D721Med (cell line): ENCODE measurements around the gene UNC5C.

Experiments used
- DNase-seq: peaks from one replicate; pipeline ENCODE4 v3.0.0; 2011; ENCODE audit warnings: low spot score; ENCODE audit not compliant: insufficient read length
- FAIRE-seq: peaks from 2 replicates; lab custom pipeline; 2011; peaks lifted over from hg19 to GRCh38; lab: Jason Lieb, UNC
- CTCF ChIP-seq: IDR thresholded peaks from 2 replicates; pipeline ENCODE4 v1.5.1; 2012; ENCODE audit warnings: mild to moderate bottlenecking, control low read depth; ENCODE audit not compliant: insufficient read depth; ENCODE audit errors: missing control alignments

Gene UNC5C

DNA sequence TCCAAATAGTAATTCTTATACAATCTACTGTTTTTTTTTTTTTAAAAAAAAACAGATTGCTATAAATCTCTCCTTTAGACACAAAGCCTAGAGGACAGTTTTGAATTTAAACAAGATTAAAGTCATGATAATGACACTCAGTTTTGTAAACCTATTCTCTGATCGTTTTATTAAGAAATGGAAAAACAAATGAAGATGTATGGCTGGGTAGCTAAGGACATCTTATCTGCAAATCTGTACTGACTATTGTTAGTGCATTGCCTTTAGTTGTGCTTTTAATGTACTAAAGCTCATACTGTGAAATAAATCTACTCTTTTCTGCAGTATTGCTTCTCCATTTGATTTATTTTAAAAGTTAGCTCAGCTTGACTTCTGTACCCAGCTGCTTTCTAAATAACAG lies 155.0 kb downstream of the UNC5C start:
- FAIRE-seq (peak; percentile 11), DNase-seq (no peak)
- TF ChIP-seq CTCF: no peak

- no peak for TF ChIP-seq CTCF
- FAIRE-seq: peak; percentile 55
- no peak for DNase-seq
Observed at GRCh38 chr4:95388911-95389310, 159.9 kb downstream of the UNC5C start.

GRCh38 chr4:95387719-95388118 lies 161.1 kb downstream of the UNC5C start:
- no peak for DNase-seq
- TF ChIP-seq CTCF: no peak
- FAIRE-seq: no peak

- no peak for TF ChIP-seq CTCF
- DNase-seq: no peak
- FAIRE-seq: no peak
Observed at GRCh38 chr4:95386410-95386809, 162.4 kb downstream of the UNC5C start.

DNA sequence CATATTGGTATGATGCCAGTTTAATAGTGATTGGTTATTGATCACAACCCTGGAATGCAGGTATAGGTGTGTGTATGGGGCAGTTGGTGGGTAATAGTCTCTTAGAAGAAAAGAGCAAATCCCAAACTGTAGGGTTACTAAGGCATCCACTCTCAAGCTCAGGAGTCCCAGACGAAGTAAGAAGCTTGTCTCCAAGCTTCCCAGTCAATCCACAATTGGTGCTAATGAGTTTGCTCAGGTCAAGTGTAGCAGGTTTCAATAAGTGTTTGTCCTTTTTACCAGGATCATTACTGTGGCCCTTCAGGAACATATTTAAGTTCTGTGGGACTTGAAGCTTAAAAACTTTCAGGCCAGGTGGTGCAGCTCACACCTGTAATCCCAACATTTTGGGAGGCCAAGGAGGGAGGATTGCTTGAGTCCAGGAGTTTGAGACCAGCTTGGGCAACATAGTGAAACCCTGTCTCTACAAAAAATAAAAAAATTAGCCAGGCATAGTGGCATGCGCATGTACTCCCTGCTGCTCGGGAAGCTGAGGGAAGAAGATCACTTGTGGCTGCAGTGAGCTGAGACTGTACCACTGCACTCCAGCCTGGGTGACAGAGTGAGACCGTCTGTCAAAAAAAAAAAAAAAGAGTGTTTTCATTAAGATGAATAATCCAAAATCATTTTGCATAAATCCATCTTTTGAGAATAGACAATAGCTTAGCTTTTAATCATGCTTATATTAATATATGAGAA lies 166.8 kb downstream of the UNC5C start:
- DNase-seq: no peak
- no peak for FAIRE-seq
- TF ChIP-seq CTCF: no peak

- no peak for DNase-seq
- FAIRE-seq: no peak
- TF ChIP-seq CTCF: no peak
Observed at GRCh38 chr4:95379633-95380032, 169.1 kb downstream of the UNC5C start.

GRCh38 chr4:95377366-95377900 lies 171.3 kb downstream of the UNC5C start:
- no peak for TF ChIP-seq CTCF
- peak; percentile 98 for FAIRE-seq
- peak; percentile 17 for DNase-seq
